ENCODE results near the gene NTN1.

NTN1 gene

GRCh38 chr17:9271989-9272388 lies 250.7 kb downstream of the NTN1 start:
- no peak for DNase-seq (ENCODE audit: low read depth in 2 of 2)

GRCh38 chr17:9272501-9273200 lies 251.3 kb downstream of the NTN1 start:
- DNase-seq (ENCODE audit: low read depth in 2 of 2), result peak; percentile 76 to 78

GRCh38 chr17:9273428-9274391 lies 252.4 kb downstream of the NTN1 start:
- DNase-seq (ENCODE audit: low read depth in 2 of 2), result no peak

GRCh38 chr17:9274973-9275372 lies 253.7 kb downstream of the NTN1 start:
- DNase-seq (ENCODE audit: low read depth in 2 of 2), result no peak

- no peak for DNase-seq (ENCODE audit: low read depth in 2 of 2)
Measured at GRCh38 chr17:9279893-9280292, 258.6 kb downstream of the NTN1 start.

- no peak for DNase-seq (ENCODE audit: low read depth in 2 of 2)
Measured at GRCh38 chr17:9283909-9284308, 262.6 kb downstream of the NTN1 start.

- no peak for DNase-seq (ENCODE audit: low read depth in 2 of 2)
Measured at GRCh38 chr17:9284884-9285283, 263.6 kb downstream of the NTN1 start.

- no peak for DNase-seq (ENCODE audit: low read depth in 2 of 2)
Measured at GRCh38 chr17:9285602-9286427, 264.5 kb downstream of the NTN1 start.

- DNase-seq (ENCODE audit: low read depth in 2 of 2), result no peak
Measured at GRCh38 chr17:9286434-9286833, 265.1 kb downstream of the NTN1 start.

GRCh38 chr17:9287306-9287705 lies 266.0 kb downstream of the NTN1 start:
- no peak for DNase-seq (ENCODE audit: low read depth in 2 of 2)

- DNase-seq (ENCODE audit: low read depth in 2 of 2), result no peak
Measured at GRCh38 chr17:9290226-9290613, 268.9 kb downstream of the NTN1 start.

GRCh38 chr17:9291912-9292560 lies 270.7 kb downstream of the NTN1 start:
- DNase-seq (ENCODE audit: low read depth in 2 of 2), result no peak

- no peak for DNase-seq (ENCODE audit: low read depth in 2 of 2)
Measured at GRCh38 chr17:9292561-9292941, 271.2 kb downstream of the NTN1 start.
